Keratinocyte (primary cell): ENCODE results near the gene ERBIN. TPM values are rescaled to one million over a fixed set of nuclear protein-coding genes. Genes with fewer than 3 reads are reported as not detected.

Experiments
- DNase-seq: peaks from one replicate; pipeline ENCODE4 v3.0.0-alpha.2; 2011; ENCODE audit warnings: low read depth, missing footprints, low spot score
- FAIRE-seq: peaks from 2 replicates; lab custom pipeline; 2011; peaks lifted over from hg19 to GRCh38; lab: Jason Lieb, UNC
- H2AFZ ChIP-seq: 2 replicates; pipeline ENCODE4 v1.6.0; 2012; ENCODE audit warnings: low read length, control low read depth, inconsistent platforms; ENCODE audit not compliant: control insufficient read depth
- H3K27ac ChIP-seq: 2 replicates; pipeline ENCODE4 v1.5.1; 2011; ENCODE audit warnings: low read length; ENCODE audit not compliant: control insufficient read depth, insufficient read depth
- H3K27me3 ChIP-seq: 3 replicates; pipeline ENCODE4 v1.6.0; 2011; ENCODE audit warnings: low read length; ENCODE audit not compliant: control insufficient read depth, insufficient read depth; ENCODE audit errors: extremely low read depth
- H3K36me3 ChIP-seq, 2 experiments: 2 replicates in 1 of 2; 3 replicates in 1 of 2; pipeline ENCODE4 v1.5.1; 2011; ENCODE audit warnings: low read length in 2 of 2, mild to moderate bottlenecking in 1 of 2; ENCODE audit not compliant: control insufficient read depth in 2 of 2, insufficient read depth in 2 of 2; ENCODE audit errors: extremely low read depth in 1 of 2
- H3K4me1 ChIP-seq: 3 replicates; pipeline ENCODE4 v1.5.1; 2011; ENCODE audit warnings: low read length; ENCODE audit not compliant: control insufficient read depth, insufficient read depth; ENCODE audit errors: extremely low read depth
- H3K4me2 ChIP-seq: 3 replicates; pipeline ENCODE4 v1.6.0; 2011; ENCODE audit warnings: low read depth, low read length; ENCODE audit not compliant: control insufficient read depth, insufficient read depth; ENCODE audit errors: extremely low read depth
- H3K4me3 ChIP-seq, 3 experiments: fragments of 200-600 bp in 1 of 3; sonication (generic) in 1 of 3; 2 replicates in 2 of 3; 3 replicates in 1 of 3; pipeline ENCODE4 v1.5.1; 2011 to 2016; ENCODE audit warnings: low read length in 3 of 3, mild to moderate bottlenecking in 3 of 3, control low read depth in 2 of 3, inconsistent platforms in 1 of 3, low read depth in 1 of 3, mixed read lengths in 1 of 3, mixed run types in 1 of 3, moderate library complexity in 1 of 3; ENCODE audit not compliant: control insufficient read depth in 2 of 3, insufficient read depth in 2 of 3; ENCODE audit errors: extremely low read depth in 1 of 3
- H3K79me2 ChIP-seq: 2 replicates; pipeline ENCODE4 v1.6.0; 2012; ENCODE audit warnings: low read length; ENCODE audit not compliant: control insufficient read depth, insufficient read depth
- H3K9ac ChIP-seq: 3 replicates; pipeline ENCODE4 v1.6.0; 2011; ENCODE audit warnings: low read length; ENCODE audit not compliant: control insufficient read depth, insufficient read depth; ENCODE audit errors: extremely low read depth
- H3K9me1 ChIP-seq: 3 replicates; pipeline ENCODE4 v1.6.0; 2011; ENCODE audit warnings: low read length; ENCODE audit not compliant: control insufficient read depth, insufficient read depth; ENCODE audit errors: extremely low read depth
- H3K9me3 ChIP-seq: 2 replicates; pipeline ENCODE4 v1.5.1; 2012; ENCODE audit warnings: low read depth, low read length; ENCODE audit not compliant: control insufficient read depth
- H4K20me1 ChIP-seq: 3 replicates; pipeline ENCODE4 v1.6.0; 2011; ENCODE audit warnings: low read length; ENCODE audit not compliant: control insufficient read depth, insufficient read depth; ENCODE audit errors: extremely low read depth
- EZH2 ChIP-seq: IDR thresholded peaks from one replicate; pipeline ENCODE4 v1.6.1; 2012; ENCODE audit warnings: inconsistent platforms, mild to moderate bottlenecking, low read length, moderate library complexity
- dilution Hi-C: fragments of 300-500 bp; cut with MboI; formaldehyde crosslinking; loops from one replicate; pipeline ENCODE4 v1.7.0; 2020; ENCODE audit warnings: low sequenced_read_pairs; ENCODE audit not compliant: extremely low pct_ligation_motif_present
- polyA plus RNA-seq, 5 experiments: library from polyadenylated mRNA; depleted of rRNA in 3 of 5; stranded (reverse) in 3 of 5; stranded (forward) in 1 of 5; unstranded in 1 of 5; fragments of >200 nt; gene quantifications; 1 replicate in 1 of 5; 2 replicates in 3 of 5; 3 replicates in 1 of 5; pipeline versions ENCODE4 v1.2.1 to v1.2.3, GENCODE V29; 2011 to 2012; ENCODE audit warnings: missing spikeins in 2 of 5, low read depth in 1 of 5, low replicate concordance in 1 of 5
- TF ChIP-seq, protein P1 (sequence below), 3 experiments: IDR thresholded peaks in 1 of 3; conservative IDR thresholded peaks in 1 of 3; optimal IDR thresholded peaks in 1 of 3; 2 replicates in 2 of 3; 3 replicates in 1 of 3; pipeline versions ENCODE3 to v1.5.1; 2011; ENCODE audit warnings: low read length in 3 of 3, mild to moderate bottlenecking in 3 of 3, moderate library complexity in 2 of 3, control low read depth in 1 of 3, inconsistent platforms in 1 of 3; ENCODE audit not compliant: insufficient read depth in 2 of 3; ENCODE audit errors: extremely low read depth in 1 of 3

ERBIN gene
- polyA plus RNA-seq, 1 donor (not counting 4 experiments of a cell fraction or from before 2014, with no cell fraction given), result 30.6 TPM

GRCh38 chr5:66089384-66089783 lies 163.0 kb downstream of the ERBIN start:
- no peak overlapping the region for H3K4me2 ChIP-seq
- TF ChIP-seq EZH2, result no peak
- TF ChIP-seq, protein P1, sequence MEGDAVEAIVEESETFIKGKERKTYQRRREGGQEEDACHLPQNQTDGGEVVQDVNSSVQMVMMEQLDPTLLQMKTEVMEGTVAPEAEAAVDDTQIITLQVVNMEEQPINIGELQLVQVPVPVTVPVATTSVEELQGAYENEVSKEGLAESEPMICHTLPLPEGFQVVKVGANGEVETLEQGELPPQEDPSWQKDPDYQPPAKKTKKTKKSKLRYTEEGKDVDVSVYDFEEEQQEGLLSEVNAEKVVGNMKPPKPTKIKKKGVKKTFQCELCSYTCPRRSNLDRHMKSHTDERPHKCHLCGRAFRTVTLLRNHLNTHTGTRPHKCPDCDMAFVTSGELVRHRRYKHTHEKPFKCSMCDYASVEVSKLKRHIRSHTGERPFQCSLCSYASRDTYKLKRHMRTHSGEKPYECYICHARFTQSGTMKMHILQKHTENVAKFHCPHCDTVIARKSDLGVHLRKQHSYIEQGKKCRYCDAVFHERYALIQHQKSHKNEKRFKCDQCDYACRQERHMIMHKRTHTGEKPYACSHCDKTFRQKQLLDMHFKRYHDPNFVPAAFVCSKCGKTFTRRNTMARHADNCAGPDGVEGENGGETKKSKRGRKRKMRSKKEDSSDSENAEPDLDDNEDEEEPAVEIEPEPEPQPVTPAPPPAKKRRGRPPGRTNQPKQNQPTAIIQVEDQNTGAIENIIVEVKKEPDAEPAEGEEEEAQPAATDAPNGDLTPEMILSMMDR (optimal IDR thresholded peaks at IDR 0.05 in 1 of 3, IDR thresholded peaks at IDR 0.05 in 1 of 3, conservative IDR thresholded peaks at IDR 0.05 in 1 of 3; ENCODE audit: extremely low read depth in 1 of 3, insufficient read depth in 2 of 3, low read length in 3 of 3), result no peak
- H3K9me1 ChIP-seq, result no peaks in the 10 kb centered on the region
- DNase-seq (no peak), FAIRE-seq (no peak)
- H3K36me3 ChIP-seq, result no peaks in the 10 kb centered on the region
- H2AFZ ChIP-seq, result no peak overlapping the region
- no peak overlapping the region for H3K27ac ChIP-seq
- no peak overlapping the region for H3K4me3 ChIP-seq
- no peaks in the 10 kb centered on the region for H3K4me1 ChIP-seq
- no peaks in the 10 kb centered on the region for H3K27me3 ChIP-seq
- no peaks in the 10 kb centered on the region for H4K20me1 ChIP-seq
- H3K9me3 ChIP-seq, result peaks cover 2% of the 10 kb centered on the region
- no peak overlapping the region for H3K9ac ChIP-seq
- H3K79me2 ChIP-seq, result no peaks in the 10 kb centered on the region
- dilution Hi-C loops, result no loop called here

DNA sequence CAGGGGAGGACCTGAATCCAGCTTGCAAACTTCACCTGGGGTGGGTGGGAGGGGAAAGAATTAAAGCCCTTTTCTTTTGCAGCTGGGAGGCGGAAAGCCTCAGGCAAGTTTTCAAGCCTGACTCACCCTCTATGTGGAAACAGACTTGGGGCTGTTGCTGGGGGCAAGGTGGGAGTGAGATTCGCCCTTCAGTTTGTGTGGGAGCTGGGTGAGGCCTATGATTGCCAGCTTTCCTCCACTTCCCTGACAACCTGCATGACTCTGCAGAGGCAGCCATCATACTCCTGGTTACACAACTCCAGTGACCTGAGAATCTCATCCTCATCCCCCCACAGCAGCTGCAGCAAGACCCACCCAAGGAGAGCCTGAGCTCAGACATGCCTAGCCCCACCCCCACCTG lies 174.5 kb downstream of the ERBIN start:
- Histone ChIP-seq H3K9me1 (no peaks in the 10 kb centered on the region), H3K79me2 (no peaks in the 10 kb centered on the region), H3K27me3 (no peaks in the 10 kb centered on the region), H3K27ac (no peak overlapping the region), H3K4me3 (no peak overlapping the region), H4K20me1 (no peaks in the 10 kb centered on the region), H3K4me1 (no peaks in the 10 kb centered on the region), H3K9me3 (peaks cover 4% of the 10 kb centered on the region), H3K36me3 (no peaks in the 10 kb centered on the region), H2AFZ (no peak overlapping the region), H3K9ac (no peak overlapping the region), H3K4me2 (no peak overlapping the region)
- TF ChIP-seq, protein P1 (optimal IDR thresholded peaks at IDR 0.05 in 1 of 3, IDR thresholded peaks at IDR 0.05 in 1 of 3, conservative IDR thresholded peaks at IDR 0.05 in 1 of 3; ENCODE audit: extremely low read depth in 1 of 3, insufficient read depth in 2 of 3, low read length in 3 of 3), result no peak
- TF ChIP-seq EZH2, result no peak
- DNase-seq, result no peak
- dilution Hi-C loops, result no loop called here
- FAIRE-seq, result no peak
